G401.6 (cell line): ENCODE results near the gene RBM17.
"Not testable (repeated sequence)": the region's sequence is repeated elsewhere in the genome, so short reads cannot be mapped to it uniquely, and the experiment has no call there.

ENCODE experiments used
- FAIRE-seq: peaks from 2 replicates; lab custom pipeline; 2012; peaks lifted over from hg19 to GRCh38; lab: Jason Lieb, UNC

Gene RBM17

GRCh38 chr10:6136215-6137201, 47.7 kb downstream of the RBM17 start:
- no peak for FAIRE-seq

GRCh38 chr10:6138456-6138855, 49.6 kb downstream of the RBM17 start:
- FAIRE-seq, result no peak

GRCh38 chr10:6139470-6139869, 50.6 kb downstream of the RBM17 start:
- no peak for FAIRE-seq

DNA sequence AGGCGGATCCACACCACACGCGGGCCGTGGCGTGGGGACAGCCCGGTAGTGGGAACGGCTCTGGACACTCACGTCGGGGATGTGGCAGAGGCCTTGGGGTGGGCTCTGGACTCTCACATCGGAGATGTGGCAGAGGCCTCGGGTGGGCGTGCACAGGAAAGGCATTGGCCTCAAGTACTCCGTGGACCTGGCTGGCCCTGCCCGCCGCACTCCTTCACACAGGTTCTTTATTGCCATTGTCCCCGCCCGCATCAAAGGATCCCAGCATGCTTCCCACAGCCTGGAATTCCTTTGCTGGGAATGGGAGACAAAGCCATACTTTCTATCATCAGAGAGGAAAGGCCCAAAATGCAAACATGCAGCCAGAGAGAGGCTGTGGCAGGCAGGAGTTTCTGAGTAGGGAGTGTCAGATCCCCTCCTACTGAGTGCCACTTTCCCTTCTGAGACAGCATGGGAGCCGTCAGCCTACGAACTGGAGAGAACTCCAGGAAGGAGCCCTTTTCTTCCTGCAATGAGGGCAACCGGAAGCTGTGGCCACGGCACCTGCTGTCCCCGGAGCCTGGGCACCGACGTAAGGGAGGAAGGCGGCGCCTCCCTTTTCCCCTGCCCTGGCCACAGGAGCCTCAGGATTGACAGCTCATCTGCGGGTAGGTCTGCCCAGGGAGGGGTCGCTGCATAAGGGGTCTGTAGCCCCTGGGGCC, 51.5 kb downstream of the RBM17 start:
- FAIRE-seq, result no peak

DNA sequence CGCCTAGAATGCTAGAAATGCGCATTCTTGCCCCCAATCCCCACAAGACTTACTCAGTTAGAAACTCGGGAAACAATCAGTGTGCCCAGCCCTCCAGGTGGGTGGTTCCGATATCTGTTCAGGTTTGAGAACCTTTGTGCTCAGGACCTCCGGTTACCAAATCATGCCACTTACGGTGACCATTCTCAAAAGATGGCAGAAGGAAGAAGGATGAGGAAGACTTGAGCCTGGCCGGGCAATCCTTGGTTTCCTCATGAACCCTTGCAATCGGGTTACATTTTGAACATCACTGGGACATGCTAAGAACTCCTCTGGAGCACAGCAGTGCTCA, 52.1 kb downstream of the RBM17 start:
- no peak for FAIRE-seq

DNA sequence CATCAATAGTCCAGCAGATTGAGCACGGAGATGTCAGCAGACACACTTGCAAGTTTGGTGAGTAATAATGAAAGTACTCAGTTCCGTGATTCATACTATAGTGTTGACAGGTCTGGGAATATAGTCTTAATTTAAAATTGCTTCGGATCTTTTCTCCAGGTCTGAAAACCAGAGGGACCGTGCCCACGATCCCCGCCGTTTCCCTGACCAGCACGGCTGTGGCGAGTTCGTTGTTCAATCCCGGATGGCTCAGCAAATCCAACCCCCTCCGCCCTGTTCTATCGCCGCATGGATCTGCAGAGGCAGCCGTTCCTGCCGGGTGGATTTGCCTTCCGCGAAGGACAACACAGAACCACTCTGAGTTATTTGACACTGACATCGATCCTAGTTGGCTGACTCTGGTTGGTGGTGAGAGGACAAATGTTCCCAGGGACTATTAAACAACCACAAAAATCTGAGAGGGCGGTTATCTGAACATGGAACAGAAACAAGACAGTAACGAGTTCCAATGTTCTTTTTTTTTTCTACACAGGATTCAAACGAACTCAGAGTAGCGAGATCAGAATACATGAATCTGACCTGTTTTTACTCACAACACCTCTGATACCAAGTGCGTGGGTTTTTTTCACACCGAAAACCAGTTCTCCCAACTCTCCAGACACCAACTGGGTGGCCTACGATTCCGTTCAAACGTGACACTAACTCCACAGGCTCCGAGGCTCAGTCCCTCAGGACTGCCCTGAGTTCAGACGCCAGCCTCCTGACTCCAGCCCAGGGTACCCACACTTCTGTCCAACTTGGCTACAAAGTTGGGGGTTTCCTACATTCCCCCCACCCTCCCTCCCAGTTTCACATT, 52.7 kb downstream of the RBM17 start:
- FAIRE-seq, result no peak

- FAIRE-seq, result not testable (repeated sequence)
Measured at GRCh38 chr10:6142186-6142585, 53.4 kb downstream of the RBM17 start.

- FAIRE-seq, result no peak
Measured at GRCh38 chr10:6142644-6143043, 53.8 kb downstream of the RBM17 start.

DNA sequence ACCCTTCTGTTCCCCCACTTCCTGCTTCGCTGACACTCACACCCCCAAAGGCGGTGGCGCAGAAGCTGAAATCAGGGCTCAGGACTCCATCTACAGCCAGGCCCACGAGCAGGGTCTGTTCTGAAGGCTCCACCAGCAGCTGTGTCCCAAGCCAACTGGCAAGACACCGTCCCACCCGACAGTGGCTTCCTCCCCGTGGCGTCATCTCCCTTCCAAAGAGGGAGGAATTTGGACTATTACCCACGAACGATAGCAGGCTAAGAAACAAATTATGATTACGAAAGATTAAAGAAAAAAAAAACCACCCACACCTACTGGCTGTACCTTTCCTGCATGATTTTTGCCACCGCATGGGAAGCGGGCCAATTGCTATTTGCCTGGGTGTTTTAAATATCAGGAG, 54.3 kb downstream of the RBM17 start:
- no peak for FAIRE-seq

DNA sequence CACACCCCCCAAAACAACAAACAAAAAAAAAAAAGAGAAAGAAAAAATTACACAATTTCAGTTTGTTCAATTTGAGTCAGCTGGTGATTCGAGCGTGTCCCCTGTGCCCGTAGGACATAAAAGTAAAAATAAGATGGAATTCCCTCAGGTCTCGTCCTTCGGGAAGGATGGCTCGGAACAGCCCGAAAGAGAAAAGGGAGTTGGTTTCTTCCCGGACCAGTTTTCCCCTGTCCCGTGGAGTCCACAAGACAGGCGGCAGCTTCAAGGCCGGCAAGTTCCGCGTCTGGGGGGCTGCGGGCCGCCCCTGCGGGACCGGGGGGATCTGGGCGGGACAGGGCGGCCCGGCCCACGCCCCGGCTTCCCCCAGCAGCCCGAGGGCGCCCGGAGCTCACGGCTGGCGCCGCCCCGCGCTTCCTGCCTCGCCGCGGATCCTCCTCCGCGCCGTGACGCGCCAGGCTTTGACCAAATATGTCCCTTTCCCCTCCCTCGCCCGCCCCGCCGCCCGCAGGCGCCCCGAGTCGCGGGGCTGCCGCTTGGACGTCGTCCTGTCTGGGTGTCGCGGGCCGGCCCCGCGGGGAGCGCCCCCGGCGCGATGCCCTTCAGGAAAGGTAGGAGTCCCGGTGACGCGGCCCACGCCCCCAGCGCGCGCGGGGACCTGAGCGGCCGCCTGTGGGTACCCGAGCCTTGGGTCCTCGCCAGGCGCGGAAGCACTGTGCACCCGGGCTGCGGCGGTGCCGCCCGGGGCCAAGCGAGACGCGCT, 55.8 kb downstream of the RBM17 start:
- no peak for FAIRE-seq

- no peak for FAIRE-seq
Measured at GRCh38 chr10:6145166-6145987, 56.5 kb downstream of the RBM17 start.

- no peak for FAIRE-seq
Measured at GRCh38 chr10:6146013-6146785, 57.4 kb downstream of the RBM17 start.

DNA sequence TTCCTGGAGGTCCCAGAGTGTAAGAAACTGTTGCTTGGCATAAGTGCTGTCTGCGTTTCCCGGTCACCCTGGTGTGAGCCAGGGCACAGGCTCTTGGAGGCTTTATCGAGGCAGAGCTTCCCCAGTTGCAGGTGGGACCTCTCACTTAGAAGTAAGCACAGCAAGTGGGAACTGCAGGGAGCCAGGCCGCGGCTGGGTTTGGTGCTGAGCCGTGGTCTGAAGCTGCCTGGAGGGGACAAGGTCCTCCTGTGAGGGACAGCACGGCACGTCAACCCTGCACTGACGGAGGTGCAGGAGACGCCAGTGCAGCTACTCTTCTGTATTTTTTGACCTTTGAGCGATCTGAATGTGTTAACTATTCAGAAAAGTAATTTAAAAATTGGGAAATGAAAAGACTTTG, 58.1 kb downstream of the RBM17 start:
- FAIRE-seq, result no peak

GRCh38 chr10:6148251-6148701, 59.4 kb downstream of the RBM17 start:
- FAIRE-seq, result no peak

DNA sequence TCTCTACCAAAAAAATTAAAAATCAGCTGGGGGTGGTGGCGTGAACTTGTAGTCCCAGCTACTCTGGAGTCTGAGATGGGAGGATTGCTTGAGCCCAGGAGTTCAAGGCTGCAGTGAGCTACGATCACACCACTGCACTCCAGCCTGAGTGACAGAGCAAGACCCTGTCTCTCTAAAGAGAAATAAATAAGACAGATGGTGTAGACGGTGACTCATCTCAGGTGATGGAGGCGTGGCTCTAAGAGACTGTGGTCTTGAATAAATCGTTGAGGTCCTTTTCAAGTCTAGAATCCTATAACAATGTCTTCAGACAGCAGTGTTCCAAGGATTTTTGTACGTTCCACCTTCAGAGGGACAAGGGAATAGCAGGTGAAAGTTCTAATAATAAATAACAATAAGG, 60.1 kb downstream of the RBM17 start:
- FAIRE-seq, result no peak

GRCh38 chr10:6151087-6151977, 62.5 kb downstream of the RBM17 start:
- no peak for FAIRE-seq

- no peak for FAIRE-seq
Measured at GRCh38 chr10:6153845-6154244, 65.0 kb downstream of the RBM17 start.

- FAIRE-seq, result no peak
Measured at GRCh38 chr10:6154566-6154965, 65.7 kb downstream of the RBM17 start.

DNA sequence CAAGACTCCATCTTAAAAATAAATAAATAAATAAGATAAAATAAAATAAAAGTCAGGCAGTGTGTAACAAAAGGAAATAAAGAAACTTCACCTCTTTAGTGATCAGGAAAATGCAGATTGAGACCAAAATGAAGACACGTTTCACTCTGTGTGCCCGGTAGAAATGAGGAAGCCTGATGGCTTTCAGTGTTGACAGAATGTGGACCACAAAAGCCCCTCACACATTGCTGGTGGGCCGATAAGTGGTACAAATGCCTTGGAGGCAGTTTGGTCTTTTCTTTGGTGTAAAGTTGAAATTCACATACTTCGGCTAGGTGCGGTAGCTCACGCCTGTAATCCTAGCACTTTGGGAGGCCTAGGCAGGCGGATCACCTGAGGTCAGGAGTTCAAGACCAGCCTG, 69.4 kb downstream of the RBM17 start:
- no peak for FAIRE-seq
